ENCODE data around the gene PPFIA1. TPM values are rescaled to one million over a fixed set of nuclear protein-coding genes. Genes with fewer than 3 reads are reported as not detected.
"Not testable (repeated sequence)": the region's sequence is repeated elsewhere in the genome, so short reads cannot be mapped to it uniquely, and the experiment has no call there.

The PPFIA1 gene
- total RNA-seq, 1 donor from 2014 or later, result 29.3 TPM

GRCh38 chr11:70402685-70403084 is 132.2 kb downstream of the PPFIA1 start:
- DNase-seq (ENCODE audit: low spot score in 2 of 2), result no peak
- H3K4me3 ChIP-seq, result no peak overlapping the region
- no peaks in the 10 kb centered on the region for H3K27me3 ChIP-seq
- intact Hi-C loops (cut with DNase I), result no loop called here
- no peaks in the 10 kb centered on the region for H3K9me3 ChIP-seq
- H3K36me3 ChIP-seq, result peaks cover 25% of the 10 kb centered on the region in 2 donors
- TF ChIP-seq, protein P1, sequence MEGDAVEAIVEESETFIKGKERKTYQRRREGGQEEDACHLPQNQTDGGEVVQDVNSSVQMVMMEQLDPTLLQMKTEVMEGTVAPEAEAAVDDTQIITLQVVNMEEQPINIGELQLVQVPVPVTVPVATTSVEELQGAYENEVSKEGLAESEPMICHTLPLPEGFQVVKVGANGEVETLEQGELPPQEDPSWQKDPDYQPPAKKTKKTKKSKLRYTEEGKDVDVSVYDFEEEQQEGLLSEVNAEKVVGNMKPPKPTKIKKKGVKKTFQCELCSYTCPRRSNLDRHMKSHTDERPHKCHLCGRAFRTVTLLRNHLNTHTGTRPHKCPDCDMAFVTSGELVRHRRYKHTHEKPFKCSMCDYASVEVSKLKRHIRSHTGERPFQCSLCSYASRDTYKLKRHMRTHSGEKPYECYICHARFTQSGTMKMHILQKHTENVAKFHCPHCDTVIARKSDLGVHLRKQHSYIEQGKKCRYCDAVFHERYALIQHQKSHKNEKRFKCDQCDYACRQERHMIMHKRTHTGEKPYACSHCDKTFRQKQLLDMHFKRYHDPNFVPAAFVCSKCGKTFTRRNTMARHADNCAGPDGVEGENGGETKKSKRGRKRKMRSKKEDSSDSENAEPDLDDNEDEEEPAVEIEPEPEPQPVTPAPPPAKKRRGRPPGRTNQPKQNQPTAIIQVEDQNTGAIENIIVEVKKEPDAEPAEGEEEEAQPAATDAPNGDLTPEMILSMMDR (IDR thresholded peaks at IDR 0.05), result no peak
- no peak overlapping the region for H3K27ac ChIP-seq
- H3K4me1 ChIP-seq, result peaks cover 9 to 18% of the 10 kb centered on the region in 2 donors

DNA sequence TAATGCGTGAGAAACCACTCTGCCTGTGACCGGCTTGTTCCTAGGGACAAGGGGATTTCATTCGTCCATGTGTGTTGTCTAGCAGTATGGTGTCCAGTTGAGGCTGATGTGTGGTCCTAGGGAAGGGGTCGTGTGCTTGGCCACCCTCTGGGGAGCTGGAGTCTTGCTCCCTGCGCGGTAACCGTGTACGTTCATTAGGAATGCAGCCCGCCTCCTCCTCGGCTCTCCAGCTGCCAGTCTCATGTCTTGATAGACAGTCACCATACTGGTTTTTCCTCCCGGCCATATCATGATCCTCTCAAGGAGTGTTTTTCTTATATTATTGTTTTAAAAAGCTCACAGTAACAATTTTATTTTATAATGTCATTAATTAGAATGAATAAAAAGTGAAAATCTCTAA is 133.8 kb downstream of the PPFIA1 start:
- Histone ChIP-seq H3K27me3 (no peaks in the 10 kb centered on the region), H3K36me3 (peaks cover 41% of the 10 kb centered on the region in 2 donors), H3K27ac (no peak overlapping the region), H3K9me3 (no peaks in the 10 kb centered on the region), H3K4me1 (peaks cover 9 to 16% of the 10 kb centered on the region in 2 donors), H3K4me3 (no peak overlapping the region)
- intact Hi-C loops (cut with DNase I), result no loop called here
- TF ChIP-seq, protein P1 (IDR thresholded peaks at IDR 0.05), result no peak
- DNase-seq (ENCODE audit: low spot score in 2 of 2), result no peak

DNA sequence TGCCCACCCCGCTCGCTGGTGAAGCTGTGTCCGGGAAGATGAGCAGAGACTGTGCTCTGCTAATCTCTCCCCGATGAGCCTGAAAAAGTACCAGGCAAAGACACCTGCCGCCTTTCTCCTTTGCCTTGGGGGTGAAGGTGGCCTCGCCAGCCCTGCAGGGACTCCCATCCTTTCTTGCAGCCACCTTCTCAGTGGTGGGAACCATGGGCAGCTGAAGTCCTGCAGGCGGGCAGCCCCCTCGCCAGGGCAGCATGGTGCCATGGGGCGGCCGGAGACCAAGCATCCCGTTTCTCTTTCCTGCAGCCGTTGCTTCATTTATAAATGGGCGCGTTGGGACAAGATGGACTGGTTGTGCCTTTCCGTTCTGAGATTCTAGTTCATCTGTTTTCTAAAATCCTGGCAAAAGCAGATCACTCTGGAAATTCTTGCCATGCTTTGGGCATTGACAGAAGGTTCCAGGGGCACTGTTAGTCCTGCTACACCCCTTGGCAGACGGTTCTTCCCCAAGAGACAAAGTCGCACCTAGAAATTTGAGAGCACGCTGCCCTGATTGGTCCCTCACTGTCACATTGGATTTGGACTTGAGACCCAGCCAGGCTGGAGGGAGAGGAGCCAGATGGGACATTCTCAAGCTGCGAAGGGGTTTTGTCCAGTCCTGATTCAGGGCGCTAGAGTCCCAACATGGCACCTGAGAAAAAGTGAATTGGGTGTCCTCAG is 135.3 kb downstream of the PPFIA1 start:
- H3K27ac ChIP-seq, result no peak overlapping the region
- no peak overlapping the region for H3K4me3 ChIP-seq
- H3K36me3 ChIP-seq, result peaks cover 57% of the 10 kb centered on the region in 2 donors
- TF ChIP-seq, protein P1 (IDR thresholded peaks at IDR 0.05), result no peak
- no peaks in the 10 kb centered on the region for H3K27me3 ChIP-seq
- intact Hi-C loops (cut with DNase I), result no loop called here
- no peaks in the 10 kb centered on the region for H3K9me3 ChIP-seq
- H3K4me1 ChIP-seq, result peaks cover 0 to 6% of the 10 kb centered on the region in 2 donors
- DNase-seq (ENCODE audit: low spot score in 2 of 2), result no peak

DNA sequence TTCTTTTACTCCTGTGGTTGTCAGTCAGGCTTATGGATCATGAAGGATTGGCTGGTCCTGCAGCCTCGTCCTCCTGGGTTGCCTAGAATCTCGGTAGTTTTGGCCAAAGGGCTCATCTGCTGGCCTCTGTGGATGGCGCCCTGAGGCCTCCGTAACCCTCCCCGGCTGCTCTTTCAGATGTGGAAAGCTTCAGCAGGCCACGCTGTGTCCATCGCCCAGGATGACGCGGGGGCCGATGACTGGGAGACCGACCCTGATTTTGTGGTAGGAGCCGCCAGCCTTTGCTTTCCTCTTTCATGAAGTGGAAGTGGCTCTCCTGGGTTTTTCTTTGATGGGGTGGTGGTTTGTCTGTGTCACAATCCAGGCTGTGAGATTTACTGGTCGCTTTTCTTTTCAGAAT is 136.6 kb downstream of the PPFIA1 start:
- no peaks in the 10 kb centered on the region for H3K4me1 ChIP-seq
- no peak overlapping the region for H3K27ac ChIP-seq
- no peak for DNase-seq (ENCODE audit: low spot score in 2 of 2)
- TF ChIP-seq, protein P1 (IDR thresholded peaks at IDR 0.05), result no peak
- intact Hi-C loops (cut with DNase I), result no loop called here
- peaks cover 70% of the 10 kb centered on the region in 2 donors for H3K36me3 ChIP-seq
- no peak overlapping the region for H3K4me3 ChIP-seq
- no peaks in the 10 kb centered on the region for H3K27me3 ChIP-seq
- H3K9me3 ChIP-seq, result no peaks in the 10 kb centered on the region

DNA sequence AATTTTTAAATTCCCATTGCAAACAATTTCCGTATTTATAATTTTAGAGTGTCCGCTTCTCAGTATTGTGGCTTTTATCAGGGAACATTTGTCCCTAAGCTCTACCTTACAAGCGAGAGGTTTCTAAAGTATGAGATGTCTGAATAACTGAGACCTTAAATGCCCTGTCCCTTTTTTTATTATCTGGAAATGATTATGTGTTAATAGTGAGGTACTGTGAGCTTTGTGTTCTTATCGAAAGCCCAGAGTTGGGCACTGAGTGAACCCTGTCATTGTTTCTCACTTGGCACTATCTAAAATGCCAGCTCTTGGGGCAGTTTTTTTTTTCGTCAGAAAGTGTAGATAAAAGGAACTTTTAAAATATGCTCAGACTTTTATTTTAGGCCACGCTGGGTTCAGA is 137.3 kb downstream of the PPFIA1 start:
- no peaks in the 10 kb centered on the region for H3K9me3 ChIP-seq
- intact Hi-C loops (cut with DNase I), result no loop called here
- no peaks in the 10 kb centered on the region for H3K4me1 ChIP-seq
- TF ChIP-seq, protein P1 (IDR thresholded peaks at IDR 0.05), result no peak
- H3K27ac ChIP-seq, result no peak overlapping the region
- no peak overlapping the region for H3K4me3 ChIP-seq
- peaks cover 77% of the 10 kb centered on the region in 2 donors for H3K36me3 ChIP-seq
- no peaks in the 10 kb centered on the region for H3K27me3 ChIP-seq
- DNase-seq (ENCODE audit: low spot score in 2 of 2), result no peak

GRCh38 chr11:70408326-70408725 is 137.8 kb downstream of the PPFIA1 start:
- intact Hi-C loops (cut with DNase I); DNase-seq (ENCODE audit: low spot score in 2 of 2); H3K27ac ChIP-seq; H3K4me1 ChIP-seq; H3K9me3 ChIP-seq; H3K27me3 ChIP-seq; H3K4me3 ChIP-seq: not testable (repeated sequence)
- H3K36me3 ChIP-seq, result peaks cover 82% of the 10 kb centered on the region in 2 donors
